ENCODE data around the gene NRXN3.

NRXN3 gene

GRCh38 chr14:79525416-79525815, 1355.2 kb downstream of the NRXN3 start:
- no peak overlapping the region for H3K27ac ChIP-seq (ENCODE audit: low read depth, low read length)
- H3K4me2 ChIP-seq (ENCODE audit: low read depth, low read length, poor library complexity, severe bottlenecking) = no peak overlapping the region
- no peak overlapping the region for H3K9ac ChIP-seq (ENCODE audit: low read length)
- no peaks in the 10 kb centered on the region for H3K27me3 ChIP-seq (ENCODE audit: low read length)
- no peaks in the 10 kb centered on the region; the same call in 1 of the 2 replicates for H3K9me3 ChIP-seq (ENCODE audit: insufficient read depth, low read length)
- no peaks in the 10 kb centered on the region for H3K36me3 ChIP-seq (ENCODE audit: low read length)
- no peaks in the 10 kb centered on the region for H3F3A ChIP-seq (ENCODE audit: insufficient read depth)
- no peaks in the 10 kb centered on the region for H3K9me2 ChIP-seq (replicated peaks; ENCODE audit: insufficient read depth, low read length)
- no peaks in the 10 kb centered on the region for H4K20me1 ChIP-seq (ENCODE audit: low read depth, low read length)
- no peak overlapping the region for H2AFZ ChIP-seq (ENCODE audit: low read depth, low read length, severe bottlenecking)
- H3K79me2 ChIP-seq (ENCODE audit: insufficient read depth, low read length) = no peaks in the 10 kb centered on the region
- no peak for TF ChIP-seq CTCF (IDR thresholded peaks at IDR 0.05; ENCODE audit: insufficient read depth, low read length, poor library complexity, severe bottlenecking)
- no peak overlapping the region for H3K4me3 ChIP-seq (ENCODE audit: insufficient read depth, low read length, poor library complexity, severe bottlenecking)

DNA sequence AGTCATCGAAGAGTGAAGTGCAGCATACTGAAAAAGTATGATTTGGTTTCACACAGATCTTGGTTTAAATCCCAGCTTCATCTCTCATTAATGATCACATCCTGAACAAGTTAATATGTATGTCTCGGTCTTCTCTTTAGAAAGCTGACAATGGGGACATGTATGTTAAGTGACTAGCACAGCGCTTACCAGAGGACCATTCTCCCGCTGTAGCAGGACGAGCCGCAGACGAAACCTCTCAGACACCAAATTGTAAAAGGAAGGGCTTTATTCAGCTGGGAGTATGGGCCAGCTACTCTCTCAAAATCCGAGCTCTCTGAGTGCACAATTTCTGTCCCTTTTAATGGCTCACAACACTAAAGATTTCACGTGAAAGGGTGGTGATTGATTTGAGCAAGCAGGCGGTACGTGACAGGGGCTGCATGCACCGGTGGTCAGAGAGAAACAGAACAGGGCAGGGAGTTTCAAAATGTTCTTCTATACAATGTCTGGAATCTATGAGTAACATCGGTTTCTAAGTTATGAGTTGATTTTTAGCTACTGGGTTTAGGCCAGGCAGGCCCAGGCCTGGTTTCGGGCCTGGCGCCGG, 1358.7 kb downstream of the NRXN3 start:
- TF ChIP-seq EZH2phosphoT487 (conservative IDR thresholded peaks at IDR 0.05; ENCODE audit: low read length) = no peak
- no peak for TF ChIP-seq CTCF (IDR thresholded peaks at IDR 0.05; ENCODE audit: insufficient read depth, low read length, poor library complexity, severe bottlenecking)
- no peaks in the 10 kb centered on the region for H3F3A ChIP-seq (ENCODE audit: insufficient read depth)
- H4K20me1 ChIP-seq (ENCODE audit: low read depth, low read length) = no peaks in the 10 kb centered on the region
- H3K9me3 ChIP-seq (ENCODE audit: insufficient read depth, low read length) = no peaks in the 10 kb centered on the region
- H3K27me3 ChIP-seq (ENCODE audit: low read length) = no peaks in the 10 kb centered on the region
- no peak overlapping the region for H3K27ac ChIP-seq (ENCODE audit: low read depth, low read length)
- H3K4me2 ChIP-seq (ENCODE audit: low read depth, low read length, poor library complexity, severe bottlenecking) = no peak overlapping the region
- H3K4me3 ChIP-seq (ENCODE audit: insufficient read depth, low read length, poor library complexity, severe bottlenecking) = no peak overlapping the region
- no peaks in the 10 kb centered on the region for H3K79me2 ChIP-seq (ENCODE audit: insufficient read depth, low read length)
- H3K36me3 ChIP-seq (ENCODE audit: low read length) = no peaks in the 10 kb centered on the region
- H3K9ac ChIP-seq (ENCODE audit: low read length) = no peak overlapping the region
- no peak overlapping the region for H2AFZ ChIP-seq (ENCODE audit: low read depth, low read length, severe bottlenecking)
- H3K9me2 ChIP-seq (replicated peaks; ENCODE audit: insufficient read depth, low read length) = no peaks in the 10 kb centered on the region

DNA sequence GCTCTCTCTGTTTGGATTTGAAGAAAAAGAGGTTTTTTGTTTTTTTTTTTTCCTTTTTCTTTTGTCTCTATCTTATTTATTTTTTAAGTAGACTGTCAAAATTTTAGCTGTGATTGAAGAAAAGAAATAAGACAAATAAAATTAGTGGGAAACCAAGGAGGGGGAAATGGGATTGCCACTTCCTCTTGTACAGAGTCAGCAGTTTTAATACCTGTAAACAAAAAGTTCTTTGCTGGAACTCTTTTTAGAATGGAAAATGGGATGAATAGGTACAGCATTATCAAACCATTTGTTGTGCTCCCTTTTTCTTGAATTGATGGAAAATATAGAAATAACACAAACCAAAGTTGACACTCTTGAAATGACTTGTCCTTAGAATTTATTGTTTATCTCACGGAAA, 1360.4 kb downstream of the NRXN3 start:
- H3K36me3 ChIP-seq (ENCODE audit: low read length) = no peaks in the 10 kb centered on the region
- no peak overlapping the region for H3K4me3 ChIP-seq (ENCODE audit: insufficient read depth, low read length, poor library complexity, severe bottlenecking)
- TF ChIP-seq EZH2phosphoT487 (conservative IDR thresholded peaks at IDR 0.05; ENCODE audit: low read length) (no peak), CTCF (IDR thresholded peaks at IDR 0.05; ENCODE audit: insufficient read depth, low read length, poor library complexity, severe bottlenecking) (no peak)
- H3K27me3 ChIP-seq (ENCODE audit: low read length) = no peaks in the 10 kb centered on the region
- no peaks in the 10 kb centered on the region for H4K20me1 ChIP-seq (ENCODE audit: low read depth, low read length)
- no peaks in the 10 kb centered on the region for H3F3A ChIP-seq (ENCODE audit: insufficient read depth)
- no peak overlapping the region for H3K9ac ChIP-seq (ENCODE audit: low read length)
- no peak overlapping the region for H3K4me2 ChIP-seq (ENCODE audit: low read depth, low read length, poor library complexity, severe bottlenecking)
- no peak overlapping the region for H3K27ac ChIP-seq (ENCODE audit: low read depth, low read length)
- no peak overlapping the region for H2AFZ ChIP-seq (ENCODE audit: low read depth, low read length, severe bottlenecking)
- H3K9me3 ChIP-seq (ENCODE audit: insufficient read depth, low read length) = no peaks in the 10 kb centered on the region
- no peaks in the 10 kb centered on the region for H3K9me2 ChIP-seq (replicated peaks; ENCODE audit: insufficient read depth, low read length)
- H3K79me2 ChIP-seq (ENCODE audit: insufficient read depth, low read length) = no peaks in the 10 kb centered on the region
